ENCODE measurements around the gene RAB1A.

RAB1A gene

GRCh38 chr2:65165558-65165957 lies 35.7 kb upstream of the RAB1A start:
- H3K79me2 ChIP-seq (ENCODE audit: low read length): no peaks in the 10 kb centered on the region
- H3K4me2 ChIP-seq (ENCODE audit: low read depth, low read length): no peak overlapping the region
- H2AFZ ChIP-seq (ENCODE audit: low read length): no peak overlapping the region
- H3K9ac ChIP-seq (ENCODE audit: low read length): no peak overlapping the region
- no peaks in the 10 kb centered on the region for H4K20me1 ChIP-seq (ENCODE audit: insufficient read depth, low read length)
- H3F3A ChIP-seq (ENCODE audit: insufficient read depth, low read length): no peaks in the 10 kb centered on the region
- TF ChIP-seq EZH2phosphoT487 (IDR thresholded peaks at IDR 0.05; ENCODE audit: low read length): no peak
- no peak for TF ChIP-seq EZH2 (optimal IDR thresholded peaks at IDR 0.05; ENCODE audit: low read depth, low read length)
- no peak for TF ChIP-seq CTCF (IDR thresholded peaks at IDR 0.05; ENCODE audit: low read length)
- no peaks in the 10 kb centered on the region for H3K9me3 ChIP-seq (replicated peaks; ENCODE audit: insufficient read depth, low read length)
- H3K36me3 ChIP-seq (replicated peaks; ENCODE audit: insufficient read depth, low read length): no peaks in the 10 kb centered on the region
- DNase-seq: no peak
- no peak overlapping the region for H3K4me3 ChIP-seq (ENCODE audit: low read length)
- H3K27ac ChIP-seq (ENCODE audit: low read length): no peak overlapping the region
- no peaks in the 10 kb centered on the region for H3K4me1 ChIP-seq (ENCODE audit: low read length)
- no peaks in the 10 kb centered on the region for H3K9me2 ChIP-seq (replicated peaks; ENCODE audit: insufficient read depth, low read length)
- H3K27me3 ChIP-seq (replicated peaks; ENCODE audit: insufficient read depth, low read length): no peaks in the 10 kb centered on the region

DNA sequence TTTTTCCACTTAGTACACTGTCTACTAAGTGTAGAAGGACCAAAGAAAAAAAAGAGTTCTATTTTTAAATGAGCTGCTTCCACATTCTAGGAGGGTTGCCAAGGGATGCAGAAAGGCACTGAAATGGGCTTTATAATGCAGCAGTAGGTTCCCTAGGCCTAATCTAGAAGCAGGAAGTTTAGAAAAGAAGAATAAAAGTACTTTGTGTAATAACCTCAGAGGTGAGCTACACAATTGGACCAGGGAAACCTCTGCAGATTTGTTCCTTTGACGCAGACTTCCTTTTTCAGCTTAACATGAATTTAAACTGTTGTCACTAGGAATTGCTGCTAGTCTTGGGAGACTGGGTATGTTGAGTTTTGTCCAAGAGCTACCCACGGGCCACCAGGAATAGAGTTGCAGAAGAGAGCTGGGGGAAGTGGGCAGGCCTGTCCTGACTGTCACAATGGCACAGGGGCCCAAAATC lies 34.6 kb upstream of the RAB1A start:
- Histone ChIP-seq H3K4me3 (ENCODE audit: low read length) (no peak overlapping the region), H3K27me3 (replicated peaks; ENCODE audit: insufficient read depth, low read length) (no peaks in the 10 kb centered on the region), H3K9ac (ENCODE audit: low read length) (no peak overlapping the region), H4K20me1 (ENCODE audit: insufficient read depth, low read length) (no peaks in the 10 kb centered on the region), H3K9me2 (replicated peaks; ENCODE audit: insufficient read depth, low read length) (no peaks in the 10 kb centered on the region), H3K9me3 (replicated peaks; ENCODE audit: insufficient read depth, low read length) (no peaks in the 10 kb centered on the region), H3F3A (ENCODE audit: insufficient read depth, low read length) (no peaks in the 10 kb centered on the region), H3K36me3 (replicated peaks; ENCODE audit: insufficient read depth, low read length) (no peaks in the 10 kb centered on the region), H3K27ac (ENCODE audit: low read length) (no peak overlapping the region), H3K79me2 (ENCODE audit: low read length) (no peaks in the 10 kb centered on the region), H3K4me2 (ENCODE audit: low read depth, low read length) (no peak overlapping the region), H3K4me1 (ENCODE audit: low read length) (peaks cover 7% of the 10 kb centered on the region), H2AFZ (ENCODE audit: low read length) (no peak overlapping the region)
- DNase-seq: no peak
- no peak for TF ChIP-seq CTCF (IDR thresholded peaks at IDR 0.05; ENCODE audit: low read length)
- no peak for TF ChIP-seq EZH2 (optimal IDR thresholded peaks at IDR 0.05; ENCODE audit: low read depth, low read length)
- no peak for TF ChIP-seq EZH2phosphoT487 (IDR thresholded peaks at IDR 0.05; ENCODE audit: low read length)

DNA sequence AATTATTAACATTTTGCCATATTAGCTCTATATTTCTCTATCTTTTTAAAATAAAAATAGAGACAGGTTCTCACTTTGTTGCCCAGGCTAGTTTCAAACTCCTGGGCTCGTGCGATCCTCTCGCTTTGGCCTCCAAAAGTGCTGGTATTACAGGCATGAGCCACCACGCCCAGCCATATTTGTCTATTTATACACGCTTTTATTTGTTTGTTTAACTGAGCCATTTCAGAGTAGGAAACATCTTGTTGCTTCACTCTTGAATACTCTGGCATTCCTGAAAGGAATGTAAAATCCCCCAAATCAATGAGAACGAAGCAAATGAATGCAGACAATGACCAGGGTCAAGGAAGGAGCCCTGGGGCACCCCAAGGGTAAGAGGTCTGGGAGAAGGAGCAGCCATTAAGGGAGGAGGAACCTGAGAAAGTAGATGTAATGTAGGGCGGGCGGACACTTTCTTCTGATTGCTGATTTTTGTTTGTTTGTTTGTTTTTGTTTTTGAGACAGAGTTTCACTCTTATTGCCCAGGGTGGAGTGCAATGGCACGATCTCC lies 31.7 kb upstream of the RAB1A start:
- H3K27ac ChIP-seq (ENCODE audit: low read length): no peak overlapping the region
- no peaks in the 10 kb centered on the region for H3K9me3 ChIP-seq (replicated peaks; ENCODE audit: insufficient read depth, low read length)
- no peaks in the 10 kb centered on the region for H3K27me3 ChIP-seq (replicated peaks; ENCODE audit: insufficient read depth, low read length)
- no peak for DNase-seq
- H3K4me1 ChIP-seq (ENCODE audit: low read length): peaks cover 7% of the 10 kb centered on the region
- H4K20me1 ChIP-seq (ENCODE audit: insufficient read depth, low read length): no peaks in the 10 kb centered on the region
- H3K4me3 ChIP-seq (ENCODE audit: low read length): no peak overlapping the region
- H3K9ac ChIP-seq (ENCODE audit: low read length): no peak overlapping the region
- H3K36me3 ChIP-seq (replicated peaks; ENCODE audit: insufficient read depth, low read length): no peaks in the 10 kb centered on the region
- TF ChIP-seq EZH2 (optimal IDR thresholded peaks at IDR 0.05; ENCODE audit: low read depth, low read length): no peak
- TF ChIP-seq CTCF (IDR thresholded peaks at IDR 0.05; ENCODE audit: low read length): no peak
- TF ChIP-seq EZH2phosphoT487 (IDR thresholded peaks at IDR 0.05; ENCODE audit: low read length): no peak
- H2AFZ ChIP-seq (ENCODE audit: low read length): no peak overlapping the region
- no peaks in the 10 kb centered on the region for H3K79me2 ChIP-seq (ENCODE audit: low read length)
- H3F3A ChIP-seq (ENCODE audit: insufficient read depth, low read length): no peaks in the 10 kb centered on the region
- no peaks in the 10 kb centered on the region for H3K9me2 ChIP-seq (replicated peaks; ENCODE audit: insufficient read depth, low read length)
- no peak overlapping the region for H3K4me2 ChIP-seq (ENCODE audit: low read depth, low read length)

Data from MM.1S (cell line).